ENCODE measurements around the gene STUM. TPM values are rescaled to one million over a fixed set of nuclear protein-coding genes. Genes with fewer than 3 reads are reported as not detected.

STUM gene
- polyA plus RNA-seq, 2 of the 4 experiments (the other 2 are of a cell fraction): not detected

DNA sequence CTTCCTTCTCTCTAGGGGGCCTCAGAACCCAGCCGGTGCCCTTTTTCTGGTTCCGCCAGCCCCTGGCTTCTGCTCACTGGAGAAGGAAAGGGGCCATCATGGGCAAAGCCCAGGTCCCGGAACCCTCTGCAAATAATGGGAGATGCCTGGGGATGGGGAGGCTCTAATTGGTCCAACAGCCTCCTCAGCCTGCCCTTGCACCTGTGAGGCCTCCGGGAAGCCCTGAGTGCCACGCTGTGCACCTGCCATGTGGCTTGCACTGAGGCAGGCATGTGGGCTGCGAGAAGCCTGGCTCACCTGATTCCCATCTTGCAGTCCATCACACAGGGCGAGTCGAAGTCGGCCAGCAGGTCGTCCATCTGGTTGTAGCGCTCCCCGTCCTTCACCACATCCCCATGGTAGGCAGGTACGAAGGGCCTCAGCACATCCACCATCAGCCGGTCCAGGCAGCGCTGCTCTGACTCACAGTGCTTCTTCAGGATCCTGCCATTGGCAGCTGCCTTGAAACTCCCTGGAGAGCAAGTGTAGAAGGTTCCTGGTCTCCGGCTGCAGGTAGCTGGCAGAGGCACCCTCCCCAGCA is 98.4 kb downstream of the STUM start:
- no peaks in the 10 kb centered on the region for H3K9me3 ChIP-seq
- H3K27ac ChIP-seq: no peak overlapping the region
- no peaks in the 10 kb centered on the region for H3K4me1 ChIP-seq
- 83% methylated on average over 16 of the region's 16 CpGs for WGBS (ENCODE audit: missing lambda C conversion rate)
- DNase-seq (ENCODE audit: low read depth in 1 of 2, low spot score in 1 of 2) (no peak), FAIRE-seq (no peak), ATAC-seq (no peak)
- TF ChIP-seq HOXB5 (CRISPR knock-in tag; IDR thresholded peaks at IDR 0.05): no peak
- TF ChIP-seq CHD4 (IDR thresholded peaks at IDR 0.05; ENCODE audit: borderline replicate concordance): no peak
- TF ChIP-seq RFX5 (IDR thresholded peaks at IDR 0.05): no peak
- no peak for TF ChIP-seq REST (IDR thresholded peaks at IDR 0.05)
- no peak for TF ChIP-seq FOXS1 (CRISPR knock-in tag; IDR thresholded peaks at IDR 0.05)
- TF ChIP-seq MYC (IDR thresholded peaks at IDR 0.05; ENCODE audit: borderline replicate concordance, low read length): no peak
- TF ChIP-seq ZC3H11A (IDR thresholded peaks at IDR 0.05): no peak
- no peak for TF ChIP-seq CEBPB (IDR thresholded peaks at IDR 0.05)
- no peak for TF ChIP-seq HOXA7 (CRISPR knock-in tag; IDR thresholded peaks at IDR 0.05)
- TF ChIP-seq, protein P1, sequence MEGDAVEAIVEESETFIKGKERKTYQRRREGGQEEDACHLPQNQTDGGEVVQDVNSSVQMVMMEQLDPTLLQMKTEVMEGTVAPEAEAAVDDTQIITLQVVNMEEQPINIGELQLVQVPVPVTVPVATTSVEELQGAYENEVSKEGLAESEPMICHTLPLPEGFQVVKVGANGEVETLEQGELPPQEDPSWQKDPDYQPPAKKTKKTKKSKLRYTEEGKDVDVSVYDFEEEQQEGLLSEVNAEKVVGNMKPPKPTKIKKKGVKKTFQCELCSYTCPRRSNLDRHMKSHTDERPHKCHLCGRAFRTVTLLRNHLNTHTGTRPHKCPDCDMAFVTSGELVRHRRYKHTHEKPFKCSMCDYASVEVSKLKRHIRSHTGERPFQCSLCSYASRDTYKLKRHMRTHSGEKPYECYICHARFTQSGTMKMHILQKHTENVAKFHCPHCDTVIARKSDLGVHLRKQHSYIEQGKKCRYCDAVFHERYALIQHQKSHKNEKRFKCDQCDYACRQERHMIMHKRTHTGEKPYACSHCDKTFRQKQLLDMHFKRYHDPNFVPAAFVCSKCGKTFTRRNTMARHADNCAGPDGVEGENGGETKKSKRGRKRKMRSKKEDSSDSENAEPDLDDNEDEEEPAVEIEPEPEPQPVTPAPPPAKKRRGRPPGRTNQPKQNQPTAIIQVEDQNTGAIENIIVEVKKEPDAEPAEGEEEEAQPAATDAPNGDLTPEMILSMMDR (IDR thresholded peaks at IDR 0.05): no peak
- TF ChIP-seq RAD21 (conservative IDR thresholded peaks at IDR 0.05 in 1 of 2, IDR thresholded peaks at IDR 0.05 in 1 of 2): no peak
- TF ChIP-seq TFCP2L1 (CRISPR knock-in tag; IDR thresholded peaks at IDR 0.05): no peak
- TF ChIP-seq BHLHE40 (IDR thresholded peaks at IDR 0.05; ENCODE audit: low read depth, low read length): no peak
- POLR2A ChIA-PET: no interaction called here
- CTCF ChIA-PET: interaction anchor here (0.6 kb wide), 1 partner anchor 47 kb away, joined by 3 read pairs; no protein-coding TSS in a partner anchor
- no peak overlapping the region for H3K4me3 ChIP-seq
- H3K4me2 ChIP-seq: no peak overlapping the region

DNA sequence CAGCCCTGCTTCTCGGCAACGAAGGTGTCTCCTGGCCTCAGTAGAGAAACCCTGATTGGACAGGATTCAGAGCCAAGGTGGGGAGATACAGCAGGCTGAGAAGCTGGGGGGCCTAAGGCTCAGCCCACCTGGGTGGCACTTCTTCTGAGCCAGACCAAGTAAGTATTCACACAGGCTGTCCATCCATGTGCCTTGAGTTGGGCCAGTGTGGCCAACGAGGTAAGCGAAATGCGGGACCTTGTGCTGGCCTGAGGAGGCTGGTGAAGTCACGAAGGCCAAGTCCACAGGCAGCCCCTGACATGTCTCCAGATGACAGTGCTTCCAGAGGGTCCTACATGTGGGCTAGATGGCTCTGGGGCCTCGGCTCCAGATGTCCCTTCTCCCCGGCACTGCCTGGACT is 99.2 kb downstream of the STUM start:
- no peaks in the 10 kb centered on the region for H3K4me1 ChIP-seq
- ChIA-PET POLR2A (no interaction called here), CTCF (interaction anchor here (0.6 to 3.0 kb wide), 4 partner anchors 14 to 283 kb away, joined by 3 to 18 read pairs (median 5); no protein-coding TSS in a partner anchor)
- no peak for FAIRE-seq
- TF ChIP-seq PHF8 (IDR thresholded peaks at IDR 0.05; ENCODE audit: borderline replicate concordance, low read depth): no peak
- TF ChIP-seq RFX5 (IDR thresholded peaks at IDR 0.05): no peak
- TF ChIP-seq, protein P2, sequence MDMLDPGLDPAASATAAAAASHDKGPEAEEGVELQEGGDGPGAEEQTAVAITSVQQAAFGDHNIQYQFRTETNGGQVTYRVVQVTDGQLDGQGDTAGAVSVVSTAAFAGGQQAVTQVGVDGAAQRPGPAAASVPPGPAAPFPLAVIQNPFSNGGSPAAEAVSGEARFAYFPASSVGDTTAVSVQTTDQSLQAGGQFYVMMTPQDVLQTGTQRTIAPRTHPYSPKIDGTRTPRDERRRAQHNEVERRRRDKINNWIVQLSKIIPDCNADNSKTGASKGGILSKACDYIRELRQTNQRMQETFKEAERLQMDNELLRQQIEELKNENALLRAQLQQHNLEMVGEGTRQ (IDR thresholded peaks at IDR 0.05): no peak
- TF ChIP-seq HEYL (CRISPR knock-in tag; IDR thresholded peaks at IDR 0.05): no peak
- TF ChIP-seq HOXB13 (CRISPR knock-in tag; IDR thresholded peaks at IDR 0.05; ENCODE audit: low read depth): no peak
- TF ChIP-seq, protein P3, sequence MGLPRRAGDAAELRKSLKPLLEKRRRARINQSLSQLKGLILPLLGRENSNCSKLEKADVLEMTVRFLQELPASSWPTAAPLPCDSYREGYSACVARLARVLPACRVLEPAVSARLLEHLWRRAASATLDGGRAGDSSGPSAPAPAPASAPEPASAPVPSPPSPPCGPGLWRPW (IDR thresholded peaks at IDR 0.05): no peak
- TF ChIP-seq TP53 (CRISPR knock-in tag; IDR thresholded peaks at IDR 0.05): no peak
- TF ChIP-seq ZSCAN20 (CRISPR knock-in tag; IDR thresholded peaks at IDR 0.05): no peak
- no peak for TF ChIP-seq TFCP2L1 (CRISPR knock-in tag; IDR thresholded peaks at IDR 0.05)
- TF ChIP-seq NPAS2 (CRISPR knock-in tag; IDR thresholded peaks at IDR 0.05; ENCODE audit: borderline replicate concordance): no peak
- H3K27ac ChIP-seq: no peak overlapping the region
- no peak for DNase-seq (ENCODE audit: low read depth in 1 of 2, low spot score in 1 of 2)
- no peaks in the 10 kb centered on the region for H3K9me3 ChIP-seq
- WGBS (ENCODE audit: missing lambda C conversion rate): 82% methylated on average over 8 of the region's 8 CpGs
- no peak overlapping the region for H3K4me3 ChIP-seq
- ATAC-seq: no peak
- no peak overlapping the region for H3K4me2 ChIP-seq

Measured in A549 (cell line).